HG03045 (cell line): ENCODE results near the gene PGLYRP2.
"Not testable (repeated sequence)": the region's sequence is repeated elsewhere in the genome, so short reads cannot be mapped to it uniquely, and the experiment has no call there.

ENCODE experiments used
- ATAC-seq: cut with Tn5 transposase; IDR thresholded peaks from one replicate; pipeline ENCODE4 v1.9.1; 2021; ENCODE audit warnings: mild to moderate bottlenecking, moderate library complexity; ENCODE audit not compliant: unreplicated experiment

The PGLYRP2 gene, protein sequence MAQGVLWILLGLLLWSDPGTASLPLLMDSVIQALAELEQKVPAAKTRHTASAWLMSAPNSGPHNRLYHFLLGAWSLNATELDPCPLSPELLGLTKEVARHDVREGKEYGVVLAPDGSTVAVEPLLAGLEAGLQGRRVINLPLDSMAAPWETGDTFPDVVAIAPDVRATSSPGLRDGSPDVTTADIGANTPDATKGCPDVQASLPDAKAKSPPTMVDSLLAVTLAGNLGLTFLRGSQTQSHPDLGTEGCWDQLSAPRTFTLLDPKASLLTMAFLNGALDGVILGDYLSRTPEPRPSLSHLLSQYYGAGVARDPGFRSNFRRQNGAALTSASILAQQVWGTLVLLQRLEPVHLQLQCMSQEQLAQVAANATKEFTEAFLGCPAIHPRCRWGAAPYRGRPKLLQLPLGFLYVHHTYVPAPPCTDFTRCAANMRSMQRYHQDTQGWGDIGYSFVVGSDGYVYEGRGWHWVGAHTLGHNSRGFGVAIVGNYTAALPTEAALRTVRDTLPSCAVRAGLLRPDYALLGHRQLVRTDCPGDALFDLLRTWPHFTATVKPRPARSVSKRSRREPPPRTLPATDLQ

DNA sequence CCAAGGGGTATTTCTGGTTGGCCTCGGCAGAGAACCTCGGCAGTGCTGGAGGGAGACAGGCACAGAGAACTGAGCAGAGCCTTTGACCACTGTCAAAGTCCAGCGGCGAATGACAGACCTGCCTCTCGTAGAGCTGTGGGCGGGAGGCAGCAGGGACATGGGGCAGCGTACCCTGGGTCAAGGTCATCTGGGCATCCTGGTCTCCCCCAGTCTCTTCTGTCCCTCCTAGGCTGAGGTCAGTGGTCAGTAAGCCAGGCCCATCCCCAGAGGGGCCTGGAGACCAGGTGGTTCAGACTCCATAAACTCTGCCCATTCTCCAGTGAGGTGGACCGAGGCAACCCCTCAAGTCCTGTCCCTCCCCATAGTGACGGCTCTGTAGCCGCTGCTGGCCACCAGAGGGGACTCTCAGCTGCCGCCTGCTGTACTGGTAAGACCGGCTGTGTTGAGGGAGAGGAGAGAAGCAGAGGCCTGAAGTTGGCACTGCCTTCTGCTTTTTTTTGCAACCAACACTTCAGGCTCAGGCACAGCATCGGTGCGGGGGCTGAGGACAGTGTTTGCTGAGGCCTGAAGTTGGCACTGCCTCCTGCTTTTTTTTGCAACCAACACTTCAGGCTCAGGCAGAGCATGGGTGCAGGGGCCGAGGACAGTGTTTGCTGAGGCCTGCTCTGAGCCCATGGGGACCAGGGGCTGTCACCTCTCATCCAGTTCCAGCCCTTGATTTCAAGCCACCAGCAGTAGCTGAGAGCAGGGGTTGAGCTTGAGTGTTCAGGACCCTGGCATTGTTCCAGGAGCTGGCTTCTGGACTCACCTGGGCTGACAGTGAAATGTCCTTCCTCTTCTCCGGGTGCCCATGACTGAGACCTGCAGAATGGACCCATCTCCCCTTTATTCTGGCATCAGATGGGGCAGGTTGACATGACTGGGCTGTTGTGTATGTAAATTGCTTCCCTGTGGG is at the start of gene PGLYRP2:
TSS of gene PGLYRP2 (minus strand) at position 111 of the 955 bp plus-strand sequence. CDS start 130 bp downstream, outside the sequence.
- ATAC-seq = no peak

- no peak for ATAC-seq
These were observed 48.4 kb upstream of the PGLYRP2 start for GRCh38 chr19:15527705-15528104.

GRCh38 chr19:15526408-15526807 is 47.1 kb upstream of the PGLYRP2 start:
- no peak for ATAC-seq

- no peak for ATAC-seq
These were observed 46.0 kb upstream of the PGLYRP2 start for GRCh38 chr19:15525291-15525690.

- no peak for ATAC-seq
These were observed 45.5 kb upstream of the PGLYRP2 start for GRCh38 chr19:15524781-15525180.

- ATAC-seq = no peak
These were observed 40.2 kb upstream of the PGLYRP2 start for GRCh38 chr19:15519433-15519976.

DNA sequence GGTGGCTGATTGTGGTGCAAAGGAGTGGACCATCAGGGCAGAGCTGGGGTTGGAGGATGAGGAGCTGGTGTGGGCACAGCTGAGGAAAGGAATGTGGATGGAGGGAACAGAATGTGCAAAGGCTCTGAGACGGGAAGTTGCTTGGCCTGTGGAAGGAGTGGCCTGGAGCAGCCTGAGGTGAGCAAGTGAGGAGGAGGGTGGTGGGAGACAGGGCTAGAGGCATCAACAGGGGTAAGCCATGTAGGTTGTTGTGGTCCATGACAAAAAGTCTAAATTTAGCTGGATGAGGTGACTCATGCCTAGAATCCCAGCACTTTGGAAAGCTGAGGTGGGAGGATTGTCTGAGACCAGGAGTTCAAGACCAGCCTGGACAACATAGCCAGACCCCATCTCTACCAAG is 38.5 kb upstream of the PGLYRP2 start:
- no peak for ATAC-seq

GRCh38 chr19:15516363-15516762 is 37.1 kb upstream of the PGLYRP2 start:
- no peak for ATAC-seq

DNA sequence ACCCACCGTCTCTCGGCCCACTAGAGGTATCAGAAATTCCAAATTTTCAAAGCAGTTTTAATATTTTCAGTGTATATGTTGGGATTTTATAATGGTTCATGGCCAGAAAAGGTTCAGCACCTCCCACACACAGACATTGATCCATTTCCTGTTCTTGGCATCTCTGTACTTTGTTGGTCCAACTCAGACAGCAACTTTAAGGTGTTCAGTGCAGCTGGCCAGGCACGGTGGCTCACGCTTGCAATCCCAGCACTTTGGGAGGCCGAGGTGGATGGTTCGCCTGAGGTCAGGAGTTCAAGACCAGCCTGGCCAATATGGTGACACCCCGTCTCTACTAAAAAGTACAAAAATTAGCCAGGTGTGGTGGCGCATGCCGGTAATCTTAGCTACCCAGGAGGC is 35.9 kb upstream of the PGLYRP2 start:
- ATAC-seq = not testable (repeated sequence)

DNA sequence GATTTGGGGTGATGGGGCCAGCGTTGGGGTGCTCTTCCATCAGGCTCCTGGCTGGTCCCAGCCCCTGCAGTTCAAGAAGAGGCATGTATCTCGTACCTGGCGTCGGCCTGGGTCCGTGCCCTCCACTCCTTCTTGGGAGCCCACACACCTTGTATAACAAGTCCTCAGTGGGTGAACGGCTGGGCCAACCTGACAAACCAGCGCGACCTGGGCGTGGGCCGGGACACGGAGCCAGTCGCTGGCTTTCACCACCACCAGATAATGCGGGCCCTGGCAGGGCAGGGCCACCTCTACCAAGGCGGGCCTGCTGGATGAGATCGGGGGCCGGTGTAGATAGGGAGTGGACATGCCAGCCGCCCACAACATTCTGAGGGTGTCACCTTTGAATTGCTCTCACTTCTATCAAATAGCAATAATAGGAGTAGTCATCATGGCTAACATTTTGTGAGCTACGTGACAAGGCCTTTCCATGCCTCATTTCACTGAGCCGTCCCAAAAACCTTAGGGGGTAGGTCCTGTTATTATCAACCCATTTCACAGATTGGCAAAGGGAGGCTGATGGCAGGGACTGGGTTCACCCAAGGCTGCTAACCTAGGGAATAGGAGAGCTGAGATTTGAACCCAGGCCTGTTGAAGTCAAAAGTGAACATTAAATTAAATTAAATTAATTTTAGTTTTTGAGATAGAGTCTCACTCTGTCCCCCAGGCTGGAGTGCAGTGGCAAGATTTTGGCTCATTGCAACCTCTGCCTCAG is 32.5 kb upstream of the PGLYRP2 start:
- ATAC-seq = no peak

- no peak for ATAC-seq
These were observed 28.9 kb upstream of the PGLYRP2 start, which contains the start of gene CYP4F22 for GRCh38 chr19:15508035-15508710. Gene CYP4F22, plus strand, starts transcription at chr19:15508525. Its CDS starts 16,812 bp downstream, at chr19:15525337.

DNA sequence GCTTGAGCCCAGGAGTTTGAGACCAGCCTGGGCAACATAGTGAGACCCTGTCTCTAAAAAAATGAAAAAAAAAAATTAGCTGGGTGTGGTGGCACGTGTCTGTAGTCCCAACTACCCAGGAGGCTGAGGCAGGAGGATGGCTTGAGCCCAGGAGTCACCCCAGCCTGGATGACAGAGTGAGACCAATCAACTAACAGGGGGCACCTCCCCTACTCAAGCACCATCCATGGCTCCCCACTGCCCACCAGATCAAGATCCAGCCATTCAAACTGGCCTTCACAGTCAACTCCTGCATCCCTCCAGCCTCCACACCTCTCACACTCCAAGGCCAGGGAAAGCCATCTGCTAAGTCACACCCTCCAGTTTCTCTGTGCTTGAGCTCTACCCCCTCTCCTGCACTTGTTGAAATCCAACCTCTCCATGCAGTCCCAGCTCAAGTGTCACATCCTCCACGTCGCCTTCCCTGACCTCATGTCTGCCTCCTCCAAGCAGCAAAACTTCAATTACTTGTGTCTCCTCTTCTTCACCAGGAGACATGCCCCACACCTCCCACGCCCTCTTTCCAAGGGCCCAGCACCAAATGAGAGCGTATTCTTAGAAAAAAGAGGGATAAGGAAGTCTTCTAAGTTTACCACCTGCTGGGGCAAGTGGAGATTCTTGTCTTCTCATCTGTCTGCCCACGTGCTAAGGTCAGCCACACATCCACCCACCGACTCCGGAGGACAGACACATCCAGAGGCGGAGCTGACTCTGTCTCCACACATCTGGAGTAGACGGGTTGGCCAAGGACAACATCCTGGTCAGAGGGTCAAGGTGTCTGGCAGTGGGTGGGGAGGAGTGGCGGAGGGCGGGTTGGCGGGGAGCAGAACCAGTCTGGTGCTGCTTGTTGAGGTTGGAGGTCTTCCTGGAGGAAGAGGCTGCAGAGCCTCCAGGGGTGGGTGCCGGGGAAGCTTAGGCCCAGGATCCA is 28.1 kb upstream of the PGLYRP2 start:
- ATAC-seq = no peak

GRCh38 chr19:15506074-15506571 is 26.8 kb upstream of the PGLYRP2 start:
- no peak for ATAC-seq

- no peak for ATAC-seq
These were observed 23.0 kb upstream of the PGLYRP2 start for GRCh38 chr19:15502264-15502663.

DNA sequence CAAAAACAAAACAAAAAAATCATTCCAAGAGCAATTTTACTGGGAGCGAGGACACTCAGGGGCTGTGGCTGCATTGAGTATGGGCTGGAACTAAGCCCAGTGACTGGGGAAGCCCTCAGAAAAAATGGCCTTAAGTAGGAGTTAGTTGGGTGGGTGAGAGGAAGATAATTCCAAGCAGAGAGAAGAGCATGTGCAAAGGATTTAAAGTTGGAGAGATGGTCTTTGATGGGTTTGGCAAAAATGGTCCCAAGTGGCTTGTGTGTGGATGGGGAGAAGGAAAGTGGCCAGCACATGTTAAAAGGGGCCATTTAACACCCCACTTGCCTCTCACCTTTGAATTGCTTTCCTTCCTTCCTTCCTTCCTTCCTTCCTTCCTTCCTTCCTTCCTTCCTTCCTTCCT is 22.3 kb upstream of the PGLYRP2 start:
- no peak for ATAC-seq

GRCh38 chr19:15498910-15499309 is 19.6 kb upstream of the PGLYRP2 start:
- no peak for ATAC-seq

- no peak for ATAC-seq
These were observed 19.0 kb upstream of the PGLYRP2 start for GRCh38 chr19:15498156-15498858.

DNA sequence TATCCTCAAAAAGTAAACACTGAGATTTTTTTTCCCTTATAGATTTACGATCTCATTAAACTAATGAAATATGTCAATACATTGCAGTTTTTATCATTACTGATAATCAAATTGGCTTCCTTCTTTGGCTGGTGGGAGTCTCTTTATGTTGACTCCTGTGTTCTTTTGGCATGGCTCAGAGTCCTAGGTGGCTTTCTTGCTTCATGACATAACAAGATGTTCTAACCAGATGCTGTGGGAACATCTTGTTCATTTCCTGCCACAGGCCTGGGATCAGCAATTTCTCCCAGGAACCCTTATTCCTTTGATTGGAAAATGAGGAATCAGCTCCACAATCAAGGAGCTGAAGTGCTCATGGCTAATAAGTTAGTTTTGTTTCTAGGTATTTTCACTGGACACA is 15.8 kb upstream of the PGLYRP2 start:
- no peak for ATAC-seq
